ENCODE results near the gene HPS1.

The HPS1 gene

GRCh38 chr10:98463976-98464754 lies 17.4 kb upstream of the HPS1 start:
- DNase-seq = no peak

- no peak for DNase-seq
Measured at GRCh38 chr10:98463016-98463415, 16.3 kb upstream of the HPS1 start.

DNA sequence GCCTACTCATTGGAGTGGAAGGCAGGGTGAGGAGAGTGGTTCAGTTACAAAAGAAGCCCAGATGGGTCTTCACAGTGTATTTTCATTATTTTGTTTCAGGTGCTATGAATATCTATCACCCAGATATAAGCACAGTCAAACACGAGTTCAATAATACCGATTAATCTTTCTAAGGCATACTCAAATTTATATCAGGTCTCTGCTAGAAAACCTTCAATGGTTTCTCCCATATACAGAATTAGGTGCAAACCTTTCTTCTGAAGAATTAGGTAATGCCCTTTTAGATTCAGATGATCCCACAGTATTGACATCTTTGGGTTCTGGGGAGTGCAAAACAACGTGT lies 14.7 kb upstream of the HPS1 start:
- DNase-seq = no peak

DNA sequence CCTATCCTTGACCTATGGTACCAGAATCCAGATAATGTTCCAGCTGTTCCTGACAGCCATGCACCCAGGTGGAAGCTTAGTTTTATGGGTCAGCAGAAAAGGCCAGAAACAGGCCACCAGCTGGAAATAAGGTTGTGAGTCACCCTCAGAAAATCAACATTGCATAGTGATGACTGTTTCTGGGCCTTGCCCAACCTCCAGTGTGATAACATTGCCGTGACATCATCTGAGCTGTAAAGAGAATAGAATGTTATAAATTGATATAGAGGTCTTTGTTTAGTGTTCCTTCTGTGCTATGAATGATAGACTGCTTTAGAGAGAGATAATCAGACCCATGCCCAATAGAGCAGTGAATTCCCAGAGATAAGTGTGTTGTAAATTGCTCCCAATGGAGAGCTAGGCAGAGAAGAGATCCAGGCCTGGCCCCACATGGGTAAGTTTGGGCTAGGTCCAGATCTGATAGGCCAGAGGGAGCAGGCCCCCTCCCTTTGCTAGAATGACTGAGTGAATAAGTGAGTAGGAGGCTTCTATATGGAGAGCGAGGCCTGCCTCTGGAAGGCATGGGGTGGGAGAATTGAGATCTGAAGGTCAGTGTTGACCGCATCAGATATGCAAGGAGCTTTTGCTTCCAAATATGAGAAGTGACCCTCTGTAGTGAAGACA lies 14.2 kb upstream of the HPS1 start:
- DNase-seq = peak; percentile 16

GRCh38 chr10:98458809-98459784 lies 12.4 kb upstream of the HPS1 start:
- no peak for DNase-seq

GRCh38 chr10:98457721-98458120 lies 11.0 kb upstream of the HPS1 start:
- DNase-seq = no peak

DNA sequence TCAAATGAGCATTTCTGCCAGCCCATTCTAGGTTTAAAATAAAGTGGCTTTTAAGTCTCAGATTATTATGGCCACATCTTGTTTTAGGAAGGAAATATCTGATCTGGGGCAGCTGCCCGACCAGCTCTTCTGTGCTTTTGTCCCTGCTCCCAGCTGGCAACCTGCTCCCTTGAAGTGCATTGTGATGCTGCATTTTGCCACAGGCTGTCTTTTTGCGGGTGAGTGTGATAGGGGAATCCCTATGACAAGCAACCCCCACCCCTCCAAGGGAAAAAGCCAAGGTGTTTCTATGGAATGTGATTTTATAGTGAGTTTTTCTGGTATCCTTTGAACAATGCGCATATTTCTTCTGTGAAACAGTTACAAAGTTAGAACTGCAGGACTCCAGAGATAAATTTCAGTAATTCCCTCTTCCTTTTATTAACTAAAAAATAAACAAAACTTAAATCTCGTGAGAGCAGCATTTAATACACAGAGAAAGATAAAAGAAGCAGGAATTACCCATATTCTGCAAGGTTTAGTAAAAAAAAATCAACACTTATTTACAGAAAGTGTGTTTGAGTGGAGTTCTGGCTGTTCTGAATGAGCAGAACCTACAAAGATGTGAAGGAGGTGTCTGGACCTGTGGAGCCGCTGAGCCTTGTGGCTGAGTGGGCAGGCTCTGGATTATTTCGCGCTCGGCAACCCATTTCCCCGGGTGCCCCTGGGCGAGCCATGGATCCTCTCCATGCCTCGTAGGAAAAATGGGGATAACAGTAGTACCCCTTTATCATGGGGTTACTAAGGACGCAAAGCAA lies 10.1 kb upstream of the HPS1 start:
- DNase-seq = no peak

GRCh38 chr10:98456043-98456570 lies 9.4 kb upstream of the HPS1 start:
- peak; percentile 3 for DNase-seq

DNA sequence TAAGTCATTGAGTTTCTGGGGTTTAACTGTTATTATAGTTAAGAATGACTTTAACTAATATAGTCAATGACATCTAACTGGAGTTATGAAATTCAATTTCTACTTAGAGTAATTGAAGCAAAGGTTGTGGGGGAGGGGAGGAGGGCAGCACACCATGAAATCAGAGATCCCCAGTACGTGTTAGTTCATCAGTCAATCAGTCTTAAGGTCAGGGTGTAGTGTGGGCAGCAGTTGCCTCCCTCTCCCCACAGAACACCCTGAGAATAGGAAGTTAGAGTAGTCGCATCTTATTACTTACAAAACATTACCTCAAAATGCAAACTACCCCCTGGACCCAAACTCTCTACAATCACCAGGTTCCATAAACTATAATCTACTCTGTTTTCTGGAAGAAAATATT lies 7.0 kb upstream of the HPS1 start:
- DNase-seq = no peak

DNA sequence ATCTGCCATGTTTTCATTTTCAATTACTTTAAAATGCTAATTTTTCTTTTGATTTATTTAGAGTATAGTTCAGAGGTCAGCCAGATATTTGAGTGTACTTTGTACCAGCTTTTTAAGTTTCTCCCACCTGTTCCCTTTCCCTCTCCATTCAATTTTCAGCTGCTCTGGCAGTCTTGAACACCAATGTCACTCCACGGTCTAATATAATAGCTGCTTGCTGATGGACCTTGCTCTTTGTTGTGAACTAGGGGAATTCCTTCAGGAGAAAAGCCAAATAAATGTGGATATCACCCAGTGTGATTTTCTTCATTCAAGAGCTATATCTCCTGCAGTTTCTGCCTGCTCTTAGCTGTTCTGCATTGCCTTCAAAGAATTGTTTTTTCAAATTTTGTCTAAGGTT lies 3.9 kb upstream of the HPS1 start:
- DNase-seq = no peak

DNA sequence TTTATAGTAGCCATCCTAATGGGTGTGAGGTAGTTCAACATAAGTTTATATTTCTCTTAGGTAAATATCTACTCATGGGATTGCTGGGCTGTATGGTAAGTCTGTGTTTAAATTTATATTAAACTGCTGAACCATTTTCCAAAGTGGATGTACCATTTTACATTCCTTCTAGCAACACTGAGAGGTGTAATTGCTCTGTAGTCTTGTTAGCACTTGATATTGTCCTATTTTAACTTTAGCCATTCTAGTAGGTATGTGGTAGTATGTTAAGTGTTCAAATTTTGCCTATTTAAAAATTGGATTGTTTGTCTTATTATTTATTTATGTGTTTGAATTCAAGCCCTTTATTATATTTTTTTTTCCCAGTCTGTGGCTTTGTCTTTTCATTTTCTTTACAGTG lies 2.6 kb upstream of the HPS1 start:
- DNase-seq = no peak

DNA sequence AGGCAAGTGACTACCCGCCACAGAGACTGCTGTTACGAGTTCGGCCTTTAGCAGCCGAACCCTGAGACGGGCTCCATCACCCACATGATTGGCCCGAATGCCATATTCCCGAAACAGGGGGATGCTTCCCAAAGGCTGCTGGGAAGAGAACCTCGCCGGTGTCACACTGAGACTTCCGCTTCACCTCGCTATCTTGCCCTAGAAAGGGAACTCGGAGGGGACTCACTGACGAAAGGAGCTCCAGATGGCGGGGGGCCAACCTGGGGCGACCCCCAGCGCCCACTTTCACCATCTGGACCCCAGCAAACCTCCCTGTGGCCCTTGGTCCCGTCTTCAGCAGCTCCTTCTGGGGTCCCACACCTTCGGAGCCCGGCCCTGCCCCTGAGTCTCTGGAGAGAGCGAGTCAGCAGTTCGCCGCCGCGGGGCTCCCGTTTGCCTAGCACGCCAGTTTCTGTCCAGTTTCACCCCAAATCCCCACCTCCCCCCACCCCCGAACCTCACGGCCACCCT lies 529 bp downstream of the HPS1 start:
- peak; percentile 28 for DNase-seq

DNA sequence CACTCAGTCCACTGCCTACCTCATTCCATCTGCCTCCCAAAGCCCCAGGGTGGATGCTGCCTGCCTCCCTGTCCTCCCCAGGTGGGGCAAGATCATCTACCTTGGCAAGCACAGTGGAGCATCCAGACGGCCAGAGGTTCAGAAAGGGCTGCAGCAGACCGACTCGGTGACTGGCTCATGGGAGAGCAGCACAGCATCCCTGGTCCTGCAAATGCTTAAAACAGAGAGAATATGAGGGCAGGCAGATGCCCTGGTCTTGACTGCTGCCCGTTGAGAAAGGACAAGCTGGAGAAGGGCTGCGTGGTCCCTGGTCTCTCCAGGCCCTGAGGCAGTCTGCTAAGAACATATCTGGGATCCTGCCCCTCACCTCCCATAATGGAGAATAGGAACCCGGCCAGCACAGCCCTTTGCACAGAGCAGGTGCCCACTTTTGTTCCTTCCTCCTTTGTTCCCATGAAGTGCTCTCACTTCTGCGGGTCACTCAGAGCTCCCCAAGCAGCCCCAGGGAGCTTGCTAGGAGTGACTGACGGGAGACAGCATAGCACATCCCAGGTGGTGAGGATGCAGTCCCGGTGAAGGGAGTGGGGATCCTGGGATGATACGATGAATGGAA lies 1.4 kb downstream of the HPS1 start:
- no peak for DNase-seq

GRCh38 chr10:98444314-98445006 lies 2.3 kb downstream of the HPS1 start:
- no peak for DNase-seq

DNA sequence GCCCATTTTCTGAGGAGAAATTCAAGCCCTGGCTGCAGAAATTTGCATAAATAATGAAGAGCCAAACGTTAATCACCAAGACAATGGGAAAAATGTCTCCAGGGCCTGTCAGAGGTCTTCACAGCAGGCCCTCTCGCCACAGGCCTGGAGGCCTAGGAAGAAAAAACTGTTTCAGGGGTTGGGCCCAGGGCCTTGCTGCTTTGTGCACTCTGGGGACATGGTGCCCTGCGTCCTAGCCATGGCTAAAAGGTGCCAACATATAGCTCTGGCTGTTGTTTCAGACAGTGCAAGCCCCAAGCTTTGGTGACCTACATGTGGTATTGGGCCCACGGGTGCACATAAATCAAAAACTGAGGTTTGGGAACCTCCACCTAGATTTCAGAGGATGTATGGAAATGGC lies 8.0 kb downstream of the HPS1 start:
- DNase-seq = no peak

DNA sequence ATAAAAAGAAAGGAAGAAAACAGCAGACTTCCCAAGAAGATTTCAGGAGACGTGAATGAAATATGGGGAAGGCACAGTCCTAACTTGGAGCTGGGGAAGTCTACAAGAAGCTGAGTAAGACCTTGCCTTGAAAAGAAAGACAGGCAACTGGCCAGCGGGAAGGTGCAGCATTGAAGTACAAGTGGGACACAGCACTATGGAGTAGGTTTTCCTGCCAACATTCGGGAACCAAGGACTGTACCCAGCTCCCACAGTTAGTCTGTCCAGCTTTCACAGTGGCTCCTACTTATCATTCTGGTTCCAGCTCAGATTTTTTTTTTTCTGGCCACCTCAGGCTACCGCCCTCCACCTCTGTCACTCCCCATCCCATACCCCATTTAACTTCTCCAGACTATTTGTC lies 10.0 kb downstream of the HPS1 start:
- no peak for DNase-seq

DNA sequence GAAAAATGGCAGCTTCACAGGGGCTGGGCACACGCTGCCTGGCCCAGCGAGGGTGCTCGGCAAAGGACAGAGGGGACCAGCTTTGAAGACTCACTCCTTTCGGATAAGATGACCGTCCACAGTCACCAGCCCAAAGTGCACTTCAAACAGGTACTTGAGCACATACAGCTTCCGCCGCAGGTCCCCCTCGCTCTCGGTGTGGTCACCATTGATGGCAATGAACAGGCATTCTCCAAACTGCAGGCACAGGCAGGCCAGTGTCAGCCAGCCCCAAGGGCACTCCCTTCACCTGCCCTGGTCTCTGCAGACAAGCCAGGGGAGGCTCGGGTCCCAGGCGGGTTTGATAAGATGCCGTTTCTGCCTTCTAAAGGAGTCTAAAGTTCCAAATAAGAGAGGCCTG lies 11.6 kb downstream of the HPS1 start:
- no peak for DNase-seq

- DNase-seq = no peak
Measured at GRCh38 chr10:98433881-98434732, 12.6 kb downstream of the HPS1 start.

GRCh38 chr10:98433371-98433770 lies 13.4 kb downstream of the HPS1 start:
- no peak for DNase-seq

GRCh38 chr10:98432330-98432729 lies 14.4 kb downstream of the HPS1 start:
- no peak for DNase-seq
